OCI-LY7 (cell line): ENCODE data around the gene PAQR6. TPM values are rescaled to one million over a fixed set of nuclear protein-coding genes. Genes with fewer than 3 reads are reported as not detected.

Experiments used
- BruUV-seq: library from RNA; stranded (reverse); fragments of 400-500 nt; replicated peaks from 2 replicates; lab custom pipeline; 2021; lab: Mats Ljungman, UMichigan
- CTCF ChIA-PET: fragments of 300-600 bp; sonication (Branson Sonifier 250); formaldehyde crosslinking; loops from one replicate; lab custom pipeline; 2022; ENCODE audit warnings: antibody characterized with exemption; ENCODE audit not compliant: unreplicated experiment; lab: Charles Lee
- POLR2A ChIA-PET: fragments of 300-600 bp; sonication (Branson Sonifier 250); formaldehyde crosslinking; loops from one replicate; lab custom pipeline; 2022; ENCODE audit warnings: antibody characterized with exemption; lab: Charles Lee
- DNase-seq: peaks from one replicate; pipeline ENCODE4 v3.0.0-alpha.2; 2015; ENCODE audit warnings: low spot score
- H2AFZ ChIP-seq: fragments of 200-600 bp; sonication (generic), shearing (Covaris generic); 2 replicates; pipeline ENCODE4 v1.6.1; 2014; ENCODE audit warnings: mild to moderate bottlenecking, antibody characterized with exemption, low read length, moderate library complexity
- H3K27ac ChIP-seq: fragments of 200-600 bp; sonication (generic); 2 replicates; pipeline ENCODE4 v1.5.1; 2014; ENCODE audit warnings: mixed run types, low read depth, mild to moderate bottlenecking, moderate library complexity, low read length, inconsistent platforms; ENCODE audit not compliant: poor library complexity, severe bottlenecking
- H3K36me3 ChIP-seq: fragments of 200-600 bp; sonication (generic); 2 replicates; pipeline ENCODE4 v1.6.1; 2014; ENCODE audit warnings: mild to moderate bottlenecking, antibody characterized with exemption, low read length, moderate library complexity, mixed read lengths; ENCODE audit not compliant: insufficient read depth
- H3K4me1 ChIP-seq: fragments of 200-600 bp; sonication (generic); 2 replicates; pipeline ENCODE4 v1.5.1; 2014; ENCODE audit warnings: mild to moderate bottlenecking, low read length; ENCODE audit not compliant: insufficient read depth, poor library complexity, severe bottlenecking
- H3K4me2 ChIP-seq: fragments of 200-600 bp; sonication (generic); 2 replicates; pipeline ENCODE4 v1.6.1; 2014; ENCODE audit warnings: mild to moderate bottlenecking, low read length
- H3K4me3 ChIP-seq: fragments of 200-600 bp; sonication (generic); 2 replicates; pipeline ENCODE4 v1.5.1; 2014; ENCODE audit warnings: mild to moderate bottlenecking, low read depth, low read length; ENCODE audit not compliant: poor library complexity, severe bottlenecking
- H3K79me2 ChIP-seq: fragments of 200-600 bp; sonication (generic); 2 replicates; pipeline ENCODE4 v1.6.1; 2016; ENCODE audit warnings: low read depth, mild to moderate bottlenecking, low read length, moderate library complexity, mixed read lengths; ENCODE audit not compliant: insufficient read depth
- H3K9me2 ChIP-seq: fragments of 200-600 bp; sonication (generic); 2 replicates; pipeline ENCODE4 v1.6.1; 2016; ENCODE audit warnings: mild to moderate bottlenecking, low read length, mixed read lengths; ENCODE audit not compliant: insufficient read depth
- H3K9me3 ChIP-seq: fragments of 200-600 bp; sonication (generic); 2 replicates; pipeline ENCODE4 v1.6.1; 2014; ENCODE audit warnings: mild to moderate bottlenecking, mixed run types, low read length, mixed read lengths
- H4K20me1 ChIP-seq: fragments of 200-600 bp; sonication (generic); 2 replicates; pipeline ENCODE4 v1.6.1; 2014; ENCODE audit warnings: mild to moderate bottlenecking, antibody characterized with exemption, low read length, moderate library complexity, mixed read lengths; ENCODE audit not compliant: insufficient read depth
- EZH2phosphoT487 ChIP-seq: fragments of 200-600 bp; sonication (generic); IDR thresholded peaks from 2 replicates; pipeline ENCODE4 v1.6.1; 2018; ENCODE audit warnings: low read depth, borderline replicate concordance, mild to moderate bottlenecking, mixed run types, antibody characterized with exemption, low read length, moderate library complexity, mixed read lengths
- intact Hi-C: fragments of 100-400 bp; cut with micrococcal nuclease; formaldehyde crosslinking; loops from one replicate; pipeline ENCODE4 v1.10.0; 2022; ENCODE audit not compliant: unreplicated experiment
- total RNA-seq, 2 experiments: library from RNA; depleted of rRNA in 1 of 2; stranded (reverse); fragments of >200 nt in 1 of 2; shearing (Covaris generic) in 1 of 2; gene quantifications; 2 replicates each; pipeline ENCODE4 v1.2.3, GENCODE V29; 2014 to 2022
- TF ChIP-seq, protein P1 (sequence below): fragments of 200-600 bp; sonication (generic); conservative IDR thresholded peaks from 2 replicates; pipeline ENCODE4 v1.5.1; 2014; ENCODE audit warnings: mild to moderate bottlenecking, antibody characterized with exemption, low read length, moderate library complexity, mixed read lengths

The PAQR6 gene
- total RNA-seq, 2 experiments from 2014 or later, result 4.2 to 15.7 TPM

DNA sequence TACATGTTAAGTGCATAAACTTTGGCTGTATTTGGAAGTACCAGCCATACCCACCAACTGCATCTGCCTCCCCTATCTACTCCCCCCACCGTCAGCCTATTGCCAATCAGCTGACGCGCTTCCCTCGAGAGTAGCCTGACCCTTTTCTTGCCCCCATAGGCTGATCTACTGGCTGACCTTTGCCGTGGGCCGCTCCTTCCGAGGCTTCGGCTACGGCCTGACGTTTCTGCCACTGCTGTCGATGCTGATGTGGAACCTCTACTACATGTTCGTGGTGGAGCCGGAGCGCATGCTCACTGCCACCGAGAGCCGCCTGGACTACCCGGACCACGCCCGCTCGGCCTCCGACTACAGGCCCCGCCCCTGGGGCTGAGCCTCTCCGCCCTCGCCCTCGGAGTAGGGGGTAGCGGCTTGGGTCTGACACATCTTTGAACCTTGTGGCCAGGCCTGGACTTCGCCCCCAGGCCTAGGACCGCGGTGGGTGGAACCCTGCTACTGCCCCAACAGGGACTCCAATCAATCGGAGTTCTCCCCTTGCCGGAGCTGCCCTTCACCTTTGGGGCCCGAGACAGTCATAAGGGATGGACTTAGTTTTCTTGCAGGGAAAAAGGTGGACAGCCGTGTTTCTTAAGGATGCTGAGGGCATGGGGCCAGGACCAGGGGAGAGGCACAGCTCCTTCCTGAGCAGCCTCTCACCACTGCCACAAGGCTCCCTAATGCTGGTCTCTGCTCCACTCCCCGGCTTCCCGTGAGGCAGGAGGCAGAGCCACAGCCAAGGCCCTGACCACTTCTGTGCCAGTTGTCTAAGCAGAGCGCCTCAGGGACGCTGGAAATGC is 43.6 kb upstream of the PAQR6 start:
- H3K4me2 ChIP-seq, result no peak overlapping the region
- no peaks in the 10 kb centered on the region for H3K9me2 ChIP-seq
- ChIA-PET CTCF (no interaction called here), POLR2A (interaction anchor here (0.5 kb wide), 1 partner anchor 80 kb away, joined by 3 read pairs; no protein-coding TSS in a partner anchor)
- H3K4me1 ChIP-seq, result no peaks in the 10 kb centered on the region
- intact Hi-C loops, result no loop called here
- BruUV-seq, result no TSS peak
- H3K9me3 ChIP-seq, result no peaks in the 10 kb centered on the region
- H3K79me2 ChIP-seq, result no peaks in the 10 kb centered on the region
- TF ChIP-seq EZH2phosphoT487, result no peak
- TF ChIP-seq, protein P1, sequence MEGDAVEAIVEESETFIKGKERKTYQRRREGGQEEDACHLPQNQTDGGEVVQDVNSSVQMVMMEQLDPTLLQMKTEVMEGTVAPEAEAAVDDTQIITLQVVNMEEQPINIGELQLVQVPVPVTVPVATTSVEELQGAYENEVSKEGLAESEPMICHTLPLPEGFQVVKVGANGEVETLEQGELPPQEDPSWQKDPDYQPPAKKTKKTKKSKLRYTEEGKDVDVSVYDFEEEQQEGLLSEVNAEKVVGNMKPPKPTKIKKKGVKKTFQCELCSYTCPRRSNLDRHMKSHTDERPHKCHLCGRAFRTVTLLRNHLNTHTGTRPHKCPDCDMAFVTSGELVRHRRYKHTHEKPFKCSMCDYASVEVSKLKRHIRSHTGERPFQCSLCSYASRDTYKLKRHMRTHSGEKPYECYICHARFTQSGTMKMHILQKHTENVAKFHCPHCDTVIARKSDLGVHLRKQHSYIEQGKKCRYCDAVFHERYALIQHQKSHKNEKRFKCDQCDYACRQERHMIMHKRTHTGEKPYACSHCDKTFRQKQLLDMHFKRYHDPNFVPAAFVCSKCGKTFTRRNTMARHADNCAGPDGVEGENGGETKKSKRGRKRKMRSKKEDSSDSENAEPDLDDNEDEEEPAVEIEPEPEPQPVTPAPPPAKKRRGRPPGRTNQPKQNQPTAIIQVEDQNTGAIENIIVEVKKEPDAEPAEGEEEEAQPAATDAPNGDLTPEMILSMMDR, result no peak
- no peaks in the 10 kb centered on the region for H3K36me3 ChIP-seq
- H4K20me1 ChIP-seq, result no peaks in the 10 kb centered on the region
- DNase-seq, result no peak
- no peak overlapping the region for H2AFZ ChIP-seq
- H3K4me3 ChIP-seq, result no peak overlapping the region
- H3K27ac ChIP-seq, result no peak overlapping the region

DNA sequence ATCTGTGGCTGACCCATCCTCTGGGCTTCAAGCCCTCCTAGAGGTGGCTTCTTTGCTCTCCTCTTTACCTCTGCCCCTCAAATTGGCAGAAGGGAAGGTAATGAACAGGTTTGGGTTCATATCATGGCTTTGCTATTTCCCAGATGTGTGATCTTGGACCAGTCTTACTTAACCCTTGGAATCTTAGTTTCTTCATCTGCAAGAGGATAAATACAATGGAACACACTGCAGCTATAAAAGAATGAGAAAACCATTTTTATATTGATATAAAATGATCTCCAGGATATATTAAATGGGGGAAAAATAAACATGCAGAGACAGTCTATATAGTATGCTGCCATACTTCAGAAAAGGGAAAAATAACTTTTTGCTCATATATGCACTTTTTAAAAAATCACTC is 42.0 kb upstream of the PAQR6 start:
- BruUV-seq, result no TSS peak
- ChIA-PET POLR2A (interaction anchor here (0.6 kb wide), 1 partner anchor 41 kb away, joined by 3 read pairs; no protein-coding TSS in a partner anchor), CTCF (no interaction called here)
- Histone ChIP-seq H4K20me1 (no peaks in the 10 kb centered on the region), H3K9me3 (no peaks in the 10 kb centered on the region), H3K4me2 (no peak overlapping the region), H3K79me2 (no peaks in the 10 kb centered on the region), H3K27ac (no peak overlapping the region), H3K4me3 (no peak overlapping the region), H3K4me1 (no peaks in the 10 kb centered on the region), H3K36me3 (no peaks in the 10 kb centered on the region), H3K9me2 (no peaks in the 10 kb centered on the region), H2AFZ (no peak overlapping the region)
- TF ChIP-seq EZH2phosphoT487, result no peak
- TF ChIP-seq, protein P1, result no peak
- no peak for DNase-seq
- intact Hi-C loops, result no loop called here

DNA sequence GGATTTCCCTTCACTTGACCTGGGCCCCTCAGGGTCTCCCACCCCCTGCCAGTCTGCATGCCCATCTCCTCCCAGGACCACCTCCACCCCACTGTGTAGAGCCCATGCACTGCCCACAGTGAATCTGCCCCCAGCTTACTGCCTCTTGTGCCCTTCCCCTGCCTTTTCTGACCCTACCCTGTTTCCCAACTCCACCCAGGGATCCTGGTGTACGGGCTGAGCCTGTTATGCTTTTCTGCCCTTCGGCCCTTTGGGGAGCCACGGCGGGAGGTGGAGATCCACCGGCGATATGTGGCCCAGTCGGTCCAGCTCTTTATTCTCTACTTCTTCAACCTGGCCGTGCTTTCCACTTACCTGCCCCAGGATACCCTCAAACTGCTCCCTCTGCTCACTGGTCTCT is 38.2 kb upstream of the PAQR6 start:
- no peak for DNase-seq
- H4K20me1 ChIP-seq, result peaks cover 7% of the 10 kb centered on the region; the same call in 1 of the 2 replicates
- intact Hi-C loops, result no loop called here
- no peak for TF ChIP-seq EZH2phosphoT487
- TF ChIP-seq, protein P1, result no peak
- H3K27ac ChIP-seq, result no peak overlapping the region
- BruUV-seq, result no TSS peak
- peaks cover 14% of the 10 kb centered on the region for H3K79me2 ChIP-seq
- H3K36me3 ChIP-seq, result no peaks in the 10 kb centered on the region
- no peak overlapping the region for H2AFZ ChIP-seq
- H3K4me2 ChIP-seq, result no peak overlapping the region
- no peak overlapping the region for H3K4me3 ChIP-seq
- H3K9me2 ChIP-seq, result no peaks in the 10 kb centered on the region
- CTCF ChIA-PET, result no interaction called here
- H3K9me3 ChIP-seq, result no peaks in the 10 kb centered on the region
- POLR2A ChIA-PET, result interaction anchor here (1.2 to 1.7 kb wide), 2 partner anchors 12 to 239 kb away, joined by 4 to 5 read pairs; no protein-coding TSS in a partner anchor
- peaks cover 13% of the 10 kb centered on the region for H3K4me1 ChIP-seq
